Measurements from ENCODE around the gene SLC39A6.
"Not testable (repeated sequence)": the region's sequence is repeated elsewhere in the genome, so short reads cannot be mapped to it uniquely, and the experiment has no call there.

The SLC39A6 gene

GRCh38 chr18:36129300-36130038 lies at the start of gene SLC39A6, which contains the start of gene ELP2:
Gene SLC39A6, minus strand, starts transcription at chr18:36129340. Its CDS starts 2,333 bp downstream, at chr18:36127007.
Gene ELP2, plus strand, starts transcription at chr18:36129899. Its CDS starts 35 bp downstream, at chr18:36129934.
- peak; percentile 94 to 96 for DNase-seq

DNA sequence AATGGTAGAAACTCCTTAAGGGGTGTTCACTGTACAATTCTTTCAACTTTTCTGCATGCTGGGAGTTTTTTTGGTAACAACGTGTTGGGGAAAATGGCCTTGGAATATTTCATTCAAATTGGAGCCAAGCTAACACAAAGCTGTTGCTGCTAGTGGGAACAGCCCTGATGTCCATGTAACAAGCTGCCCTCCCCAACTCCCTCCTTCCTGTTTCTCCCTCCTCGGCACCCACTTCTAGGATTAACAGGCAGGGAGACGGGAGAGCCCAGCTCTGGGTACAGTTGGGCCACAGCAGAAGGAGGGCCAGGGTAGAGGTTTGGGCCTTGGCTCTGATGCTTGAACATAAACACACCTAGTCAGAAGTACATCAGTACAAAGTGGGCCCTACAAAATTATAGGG lies 48.8 kb upstream of the SLC39A6 start:
- no peak for DNase-seq

DNA sequence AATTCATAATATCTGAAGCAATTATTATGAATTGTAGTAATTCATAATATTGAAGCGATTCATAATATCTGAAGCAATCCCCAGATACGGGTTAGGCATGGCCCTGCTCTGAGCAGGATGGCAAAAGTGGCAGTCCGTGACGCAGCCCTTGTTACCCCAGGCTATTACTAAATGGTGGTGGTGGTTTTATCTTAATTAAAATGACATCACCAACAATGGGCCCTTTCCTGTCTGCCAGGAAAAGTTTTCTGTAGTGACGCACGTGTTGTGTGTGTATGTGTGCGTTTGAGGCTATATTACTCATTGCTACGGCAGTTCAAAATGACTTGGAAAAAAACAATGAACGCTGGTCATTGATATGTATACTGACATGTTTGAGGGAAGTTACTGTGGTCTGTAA lies 47.6 kb upstream of the SLC39A6 start:
- DNase-seq = no peak

DNA sequence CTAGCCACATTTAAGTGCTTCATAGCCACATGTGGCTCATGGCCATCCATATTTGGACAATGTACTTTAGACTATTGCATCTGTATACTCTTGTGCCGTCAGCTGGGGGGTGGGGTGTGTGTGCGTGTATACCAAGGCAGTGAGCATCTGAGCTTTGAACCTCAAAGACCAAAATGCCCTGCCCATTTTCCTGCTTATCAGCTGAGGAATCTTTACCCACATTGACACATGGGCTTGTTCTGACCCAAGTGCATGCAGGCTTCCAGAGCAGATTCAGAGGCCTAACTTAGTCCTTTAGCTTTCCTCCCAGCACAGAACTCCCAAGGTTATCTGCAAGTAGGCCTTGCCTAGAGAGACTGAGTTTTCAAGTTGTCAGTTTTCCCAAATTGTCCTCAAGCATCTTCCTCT lies 47.0 kb upstream of the SLC39A6 start:
- no peak for DNase-seq

GRCh38 chr18:36175481-36175880 lies 46.3 kb upstream of the SLC39A6 start:
- DNase-seq = no peak

DNA sequence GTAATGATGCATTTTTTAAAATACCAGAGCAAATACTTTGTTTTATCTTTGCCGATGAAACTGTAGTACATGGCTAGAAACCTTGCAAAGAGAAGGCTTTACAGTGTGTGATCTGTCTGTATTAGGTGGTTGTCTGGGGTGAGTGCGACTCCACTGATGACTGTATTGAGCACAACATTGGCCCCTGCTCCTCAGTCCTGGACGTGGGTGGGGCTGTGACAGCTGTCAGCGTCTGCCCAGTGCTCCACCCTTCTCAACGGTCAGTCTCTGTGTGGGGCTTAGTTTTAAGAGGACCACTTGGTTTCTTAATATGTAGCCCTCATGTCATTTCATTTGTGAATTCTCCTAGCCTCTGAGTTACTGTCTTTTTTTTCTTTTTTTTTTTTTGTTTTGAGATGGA lies 40.8 kb upstream of the SLC39A6 start:
- DNase-seq = no peak

DNA sequence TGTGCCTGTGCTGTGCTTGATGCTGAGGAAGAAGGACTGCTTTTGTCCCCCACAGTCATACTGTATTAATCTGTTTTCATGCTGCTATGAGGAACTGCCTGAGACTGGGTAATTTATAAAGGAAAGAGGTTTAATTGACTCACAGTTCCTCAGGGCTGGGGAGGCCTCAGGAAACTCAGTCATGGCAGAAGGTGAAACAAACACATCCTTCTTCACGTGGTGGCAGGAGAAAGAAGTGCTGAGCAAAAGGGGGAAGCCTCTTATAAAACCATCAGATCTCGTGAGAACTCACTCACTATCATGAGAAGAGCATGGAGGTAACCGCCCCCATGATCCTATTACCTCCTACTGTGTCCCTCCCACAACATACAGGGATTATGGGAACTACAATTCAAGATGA lies 39.2 kb upstream of the SLC39A6 start:
- not testable (repeated sequence) for DNase-seq

DNA sequence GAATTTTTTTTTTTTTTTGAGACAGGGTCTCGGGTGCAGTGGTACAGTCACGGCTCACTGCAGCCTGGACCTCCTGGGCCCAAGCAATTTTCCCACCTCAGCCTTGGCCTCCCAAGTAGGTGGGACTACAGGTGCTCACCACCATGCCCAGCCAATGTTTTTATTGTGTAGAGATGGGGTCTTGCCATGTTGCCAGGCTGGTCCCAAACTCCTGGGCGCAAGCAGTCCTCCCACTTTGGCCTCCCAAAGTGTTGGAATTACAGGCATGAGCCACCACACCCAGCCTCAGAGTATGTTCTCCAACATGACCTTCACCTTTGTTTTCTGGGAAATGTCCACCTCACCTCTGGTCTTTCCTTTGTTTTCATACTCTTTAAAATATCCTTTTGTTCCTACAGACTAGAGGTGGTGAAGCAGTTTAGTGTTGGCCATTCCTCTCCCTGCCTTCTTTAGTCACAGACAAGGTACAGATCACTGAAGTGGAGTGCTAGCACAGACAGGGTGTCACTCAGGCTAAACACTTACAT lies 38.6 kb upstream of the SLC39A6 start:
- no peak for DNase-seq

- DNase-seq = no peak
Observed at GRCh38 chr18:36162981-36163380, 33.8 kb upstream of the SLC39A6 start.

DNA sequence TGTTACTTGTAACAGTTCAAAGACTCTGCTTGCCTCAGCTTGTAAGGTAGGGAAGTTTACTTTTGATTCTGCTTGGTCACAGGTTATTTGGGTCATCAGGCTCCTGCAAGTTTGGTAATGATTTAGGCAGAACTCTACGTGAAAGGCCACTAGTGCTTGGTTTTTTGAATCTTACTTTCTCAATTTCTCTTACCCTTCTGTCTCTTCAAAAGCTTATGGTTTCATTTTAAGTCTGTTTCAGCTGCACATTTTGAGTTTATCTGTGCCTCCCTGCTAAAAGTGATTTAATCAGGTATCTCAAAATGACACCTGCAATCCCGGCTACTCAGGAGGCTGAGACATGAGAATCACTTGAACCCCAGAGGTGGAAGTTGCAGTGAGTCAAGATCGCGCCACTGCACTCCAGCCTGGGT lies 31.8 kb upstream of the SLC39A6 start:
- no peak for DNase-seq

- DNase-seq = no peak
Observed at GRCh38 chr18:36158266-36158867, 29.2 kb upstream of the SLC39A6 start.

DNA sequence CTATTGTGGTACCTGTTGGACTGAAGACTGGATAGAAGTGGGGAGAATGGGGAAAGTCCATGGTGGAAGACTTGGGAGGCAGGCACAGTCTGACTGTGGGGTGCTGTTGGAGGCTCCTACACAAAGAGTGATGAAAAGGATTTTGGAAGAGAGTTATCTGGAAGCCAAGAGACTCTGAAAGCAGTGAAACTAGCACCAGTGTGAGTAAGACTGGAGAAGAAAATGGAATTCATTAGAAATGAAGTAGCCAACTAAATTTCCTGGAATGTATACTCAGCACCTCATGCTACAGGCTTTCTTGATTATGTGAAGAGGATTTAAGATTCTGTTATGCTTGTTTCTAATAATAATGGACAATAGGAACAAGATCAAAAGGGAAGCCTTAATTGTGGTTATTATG lies 28.3 kb upstream of the SLC39A6 start:
- DNase-seq = no peak

GRCh38 chr18:36155851-36156757 lies 27.0 kb upstream of the SLC39A6 start:
- no peak for DNase-seq

DNA sequence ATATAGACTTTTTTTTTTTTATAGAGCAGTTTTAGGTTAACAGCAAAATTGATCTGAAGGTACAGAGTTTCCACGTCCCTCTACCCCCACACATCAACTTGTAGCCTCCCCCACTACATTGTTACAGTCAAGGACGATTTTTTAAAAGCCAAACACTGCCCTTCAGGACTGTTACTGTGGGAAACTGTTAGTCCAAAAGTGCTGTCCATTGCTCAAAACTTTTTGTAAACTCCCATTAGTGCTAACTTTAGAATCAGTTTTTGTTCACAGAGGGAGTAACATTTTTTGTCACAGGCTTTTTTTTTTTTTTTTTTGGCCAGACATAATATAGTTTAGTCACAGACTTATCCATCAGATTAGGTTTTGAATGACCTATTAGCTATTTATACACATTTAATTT lies 24.6 kb upstream of the SLC39A6 start:
- DNase-seq = no peak

DNA sequence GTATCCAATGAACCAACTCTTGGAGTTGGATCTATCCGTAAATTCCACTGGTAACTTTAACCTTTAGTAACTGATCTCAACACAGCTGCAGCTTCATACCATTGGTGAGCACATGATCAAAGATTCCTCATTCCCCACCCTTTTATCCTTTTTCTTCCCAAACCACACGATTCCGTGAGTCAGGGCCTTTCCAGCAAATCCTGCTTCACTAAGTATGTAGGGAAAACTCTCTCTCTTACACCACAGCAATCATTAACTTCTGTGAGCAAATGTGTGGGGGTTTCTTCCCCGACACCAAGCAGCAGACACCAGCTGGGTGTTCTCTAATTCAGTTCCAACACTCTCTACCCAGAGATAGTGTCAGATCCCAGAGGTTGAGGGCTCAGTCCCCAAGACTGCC lies 24.1 kb upstream of the SLC39A6 start:
- no peak for DNase-seq

DNA sequence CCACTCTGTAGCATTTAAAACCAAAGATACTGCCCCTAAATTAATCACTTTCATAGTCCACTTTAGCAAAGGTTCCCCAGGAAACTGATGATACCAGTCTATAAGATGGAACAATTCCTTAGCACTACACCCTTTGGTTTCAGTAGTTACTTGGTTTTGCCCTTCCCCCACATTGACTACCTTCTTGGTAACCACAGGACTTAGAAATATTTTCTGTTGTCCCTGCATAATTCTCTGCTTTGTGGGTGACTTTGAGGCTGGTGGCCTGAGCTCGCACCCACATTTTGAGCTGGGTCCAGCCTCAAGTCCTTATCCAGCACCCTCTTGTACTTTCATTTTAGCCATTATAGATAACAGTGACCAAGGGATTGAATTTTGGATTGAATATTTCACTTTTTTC lies 23.6 kb upstream of the SLC39A6 start:
- no peak for DNase-seq

DNA sequence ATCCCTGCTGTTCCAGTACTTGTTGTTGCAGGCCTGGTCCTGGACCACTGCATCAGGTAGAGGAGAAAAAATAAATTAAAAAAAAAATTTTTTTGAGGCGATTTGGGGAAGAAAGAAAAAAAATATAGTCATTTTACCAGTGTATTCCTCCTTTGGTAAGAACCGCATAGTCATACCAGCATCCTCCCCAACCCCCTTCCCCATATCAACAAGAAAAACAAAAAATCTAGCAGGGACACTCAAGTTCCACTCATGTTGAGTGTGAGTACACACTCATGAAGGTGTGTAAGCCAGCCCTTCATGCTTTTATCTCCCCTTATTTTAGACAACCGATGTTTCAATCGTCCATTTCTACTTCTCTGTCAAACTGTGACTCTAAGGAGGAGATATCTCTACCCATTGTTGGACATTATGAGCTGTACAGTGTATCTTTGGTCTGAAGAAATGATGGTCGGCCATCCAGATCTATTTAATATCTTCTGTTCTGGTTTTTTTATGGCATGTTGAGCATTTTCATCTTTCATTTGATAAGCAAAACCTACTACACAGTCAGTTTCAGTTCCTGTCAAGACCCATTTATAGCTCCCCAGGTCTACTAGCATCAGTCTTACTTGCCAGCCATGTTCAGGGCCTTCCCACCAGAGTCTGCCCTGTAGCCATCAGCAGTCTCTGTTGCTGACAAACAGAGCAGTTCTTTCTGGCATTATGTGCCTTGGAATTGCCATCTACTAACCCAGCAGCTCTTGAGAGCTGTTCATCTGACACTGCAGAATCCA lies 20.6 kb upstream of the SLC39A6 start:
- DNase-seq = no peak

- no peak for DNase-seq
Observed at GRCh38 chr18:36143391-36143790, 14.3 kb upstream of the SLC39A6 start.

GRCh38 chr18:36142751-36143150 lies 13.6 kb upstream of the SLC39A6 start:
- no peak for DNase-seq

DNA sequence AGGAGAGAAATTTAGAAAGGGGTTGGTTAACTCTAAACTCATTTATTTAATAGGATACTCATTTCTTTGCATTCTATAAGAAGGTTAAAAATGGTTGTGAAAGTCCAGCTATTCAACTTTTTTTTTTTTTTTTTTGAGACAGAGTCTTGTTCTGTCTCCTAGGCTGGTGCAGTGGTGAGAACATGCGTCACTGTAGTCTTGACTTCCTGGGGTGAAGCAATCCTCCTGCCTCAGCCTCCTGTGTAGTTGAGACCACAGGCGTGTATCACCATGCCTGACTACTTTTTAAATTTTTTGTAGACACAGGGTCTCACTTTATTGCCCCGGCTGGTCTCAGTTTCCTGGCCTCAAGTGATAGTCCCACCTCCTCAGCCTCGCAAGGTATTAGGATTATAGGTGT lies 12.4 kb upstream of the SLC39A6 start:
- no peak for DNase-seq

GRCh38 chr18:36139245-36139644 lies 10.1 kb upstream of the SLC39A6 start:
- no peak for DNase-seq

- DNase-seq = no peak
Observed at GRCh38 chr18:36135264-36135663, 6.1 kb upstream of the SLC39A6 start.

DNA sequence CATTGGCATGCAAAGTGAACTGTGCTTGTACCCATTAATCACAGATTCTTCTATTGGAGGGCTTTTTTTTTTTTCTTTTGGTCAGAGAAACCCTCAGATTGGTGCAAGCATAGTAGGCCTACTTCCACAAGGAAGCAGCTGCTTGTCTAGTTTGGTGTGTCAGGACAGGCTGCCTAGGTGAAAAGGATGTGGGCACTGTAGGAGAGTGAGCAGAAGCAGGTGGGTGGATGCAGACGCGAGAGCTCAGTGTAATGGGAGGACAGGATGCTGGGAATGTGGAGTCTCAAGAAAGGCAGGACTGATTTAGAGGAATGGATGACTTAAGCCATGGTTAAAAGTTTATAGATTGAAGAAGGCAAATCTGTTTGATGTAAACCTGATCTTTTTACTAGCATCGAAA lies 3.6 kb upstream of the SLC39A6 start:
- DNase-seq = no peak
